HepG2 (cell line): ENCODE measurements around the gene DCTN4. TPM values are rescaled to one million over a fixed set of nuclear protein-coding genes. Genes with fewer than 3 reads are reported as not detected.

Experiments
- ATAC-seq: fragments of 200-7000 bp; cut with Tn5 transposase; 3 replicates; pipeline ENCODE4 v1.9.1; 2020; ENCODE audit warnings: mild to moderate bottlenecking, moderate library complexity
- BruUV-seq: library from RNA; stranded (reverse); fragments of 400-500 nt; replicated peaks from 2 replicates; lab custom pipeline; 2021; lab: Mats Ljungman, UMichigan
- CTCF ChIA-PET: fragments of 300-600 bp; formaldehyde crosslinking; extraction: SDS; loops from one replicate; lab custom pipeline; 2021; ENCODE audit warnings: low total read pairs, inconsistent platforms, low intra/inter-chr PET ratio; lab: Yijun Ruan, JAX
- POLR2A ChIA-PET: fragments of 350-600 bp; sonication (Branson Sonifier 250); formaldehyde crosslinking; loops from one replicate; lab custom pipeline; 2020; ENCODE audit warnings: antibody characterized with exemption, inconsistent platforms; lab: Yijun Ruan, JAX
- DNase-seq: peaks from one replicate; pipeline ENCODE4 v3.0.0-alpha.2; 2015; ENCODE audit warnings: low spot score
- FAIRE-seq: peaks from 3 replicates; lab custom pipeline; 2011; peaks lifted over from hg19 to GRCh38; lab: Jason Lieb, UNC
- H2AFZ ChIP-seq: one replicate; pipeline ENCODE4 v1.6.1; 2011; ENCODE audit warnings: low read length, inconsistent platforms
- H3K27ac ChIP-seq: fragments of 300-600 bp; 3 replicates; pipeline ENCODE4 v1.8.0; 2011; ENCODE audit warnings: mixed run types, mild to moderate bottlenecking, mixed read lengths, low read length, inconsistent platforms; ENCODE audit not compliant: insufficient read depth; ENCODE audit errors: extremely low read length
- H3K27me3 ChIP-seq, 2 experiments: fragments of 200-600 bp in 1 of 2; 2 replicates in 1 of 2; 3 replicates in 1 of 2; pipeline versions ENCODE4 v1.6.0 to v1.8.0; 2011; ENCODE audit warnings: low read length in 2 of 2, mild to moderate bottlenecking in 2 of 2, moderate library complexity in 2 of 2, inconsistent platforms in 1 of 2; ENCODE audit not compliant: insufficient read depth in 2 of 2, control insufficient read depth in 1 of 2
- H3K36me3 ChIP-seq, 2 experiments: fragments of 200-600 bp in 1 of 2; replicated peaks in 1 of 2; 2 replicates in 1 of 2; 3 replicates in 1 of 2; pipeline versions ENCODE4 v1.5.1 to v1.8.0; 2011; ENCODE audit warnings: low read length in 2 of 2, inconsistent platforms in 1 of 2; ENCODE audit not compliant: insufficient read depth in 2 of 2, control insufficient read depth in 1 of 2
- H3K4me1 ChIP-seq: 2 replicates; pipeline ENCODE4 v1.5.1; 2012; ENCODE audit warnings: low read length, inconsistent platforms; ENCODE audit not compliant: insufficient read depth
- H3K4me2 ChIP-seq: 2 replicates; pipeline ENCODE4 v1.6.0; 2011; ENCODE audit warnings: low read depth, low read length, inconsistent platforms
- H3K4me3 ChIP-seq, 3 experiments: fragments of 200-600 bp in 1 of 3; sonication (generic), shearing (Covaris generic) in 1 of 3; replicated peaks in 1 of 3; 2 replicates each; pipeline ENCODE4 v1.5.1; 2011 to 2016; ENCODE audit warnings: low read length in 3 of 3, inconsistent platforms in 2 of 3, low read depth in 2 of 3, mild to moderate bottlenecking in 2 of 3, control low read depth in 1 of 3, mixed read lengths in 1 of 3; ENCODE audit not compliant: insufficient read depth in 1 of 3
- H3K79me2 ChIP-seq: one replicate; pipeline ENCODE4 v1.6.1; 2011; ENCODE audit warnings: low read length, inconsistent platforms; ENCODE audit not compliant: insufficient read depth
- H3K9ac ChIP-seq: 2 replicates; pipeline ENCODE4 v1.6.0; 2011; ENCODE audit warnings: mild to moderate bottlenecking, low read depth, low read length, inconsistent platforms; ENCODE audit not compliant: insufficient read depth
- H3K9me3 ChIP-seq: 2 replicates; pipeline ENCODE4 v1.5.1; 2012; ENCODE audit warnings: mild to moderate bottlenecking, low read length
- H4K20me1 ChIP-seq: 2 replicates; pipeline ENCODE4 v1.6.0; 2011; ENCODE audit warnings: inconsistent platforms, mild to moderate bottlenecking, low read length, moderate library complexity; ENCODE audit not compliant: insufficient read depth
- ATF1 ChIP-seq: IDR thresholded peaks from 2 replicates; pipeline ENCODE4 v1.6.1; 2016; ENCODE audit warnings: mild to moderate bottlenecking, control low read depth
- FOXP1 ChIP-seq, 2 experiments: fragments of 450-650 bp in 1 of 2; IDR thresholded peaks; 2 replicates each; pipeline ENCODE4 v1.6.1; 2017 to 2018; ENCODE audit warnings: antibody characterized with exemption in 1 of 2
- GATAD1 ChIP-seq: IDR thresholded peaks from 2 replicates; pipeline ENCODE4 v1.6.1; 2016; ENCODE audit warnings: missing genetic modification reagents, missing compliant biosample characterization
- GLI4 ChIP-seq: sonication (generic); formaldehyde crosslinking; IDR thresholded peaks from 2 replicates; pipeline ENCODE4 v1.5.1; 2020; ENCODE audit warnings: missing genetic modification reagents, mild to moderate bottlenecking, moderate library complexity, borderline replicate concordance
- ZMAT3 ChIP-seq: sonication (generic); formaldehyde crosslinking; conservative IDR thresholded peaks from 2 replicates; pipeline ENCODE4 v1.7.0; 2021; ENCODE audit warnings: missing genetic modification reagents
- ZNF235 ChIP-seq: sonication (generic); formaldehyde crosslinking; IDR thresholded peaks from 2 replicates; pipeline ENCODE4 v1.8.1; 2023; ENCODE audit warnings: mild to moderate bottlenecking, missing genetic modification reagents, borderline replicate concordance
- ZNF562 ChIP-seq: sonication (generic); formaldehyde crosslinking; IDR thresholded peaks from 2 replicates; pipeline ENCODE4 v1.8.0; 2022; ENCODE audit warnings: missing genetic modification reagents, borderline replicate concordance
- ZNF766 ChIP-seq: sonication (generic); formaldehyde crosslinking; IDR thresholded peaks from 2 replicates; pipeline ENCODE4 v1.5.0; 2020; ENCODE audit warnings: missing genetic modification reagents, borderline replicate concordance
- ZNF775 ChIP-seq: sonication (generic); formaldehyde crosslinking; IDR thresholded peaks from 2 replicates; pipeline ENCODE4 v1.4.0; 2020; ENCODE audit warnings: missing genetic modification reagents, mild to moderate bottlenecking, moderate library complexity, borderline replicate concordance
- WGBS: methylation state at CpG from one replicate; pipeline ENCODE4 v1.1.6; 2017; ENCODE audit warnings: low lambda C conversion rate; 5-methylcytosine and 5-hydroxymethylcytosine counted together
- in situ Hi-C: cut with HindIII; loops from 2 replicates; pipeline ENCODE4 v1.10.0; 2017; ENCODE audit warnings: low pct_unique_long_range_greater_than_20kb; ENCODE audit not compliant: extremely low pct_ligation_motif_present
- intact Hi-C: fragments of 100-400 bp; cut with micrococcal nuclease; formaldehyde crosslinking; loops from one replicate; pipeline ENCODE4 v1.10.0; 2022; ENCODE audit not compliant: unreplicated experiment
- polyA plus RNA-seq, 8 experiments: library from polyadenylated mRNA; depleted of rRNA in 3 of 8; stranded (reverse) in 7 of 8; unstranded in 1 of 8; fragments of >200 nt; fragmentation: Illumina TruSeq in 4 of 8; extraction: Trizol in 4 of 8; gene quantifications; 2 replicates each; pipeline versions ENCODE4 v1.2.1 to v1.2.3, GENCODE V29; 2011 to 2016; ENCODE audit warnings: low read depth in 4 of 8, missing spikeins in 1 of 8, mixed read lengths in 1 of 8; ENCODE audit not compliant: insufficient read depth in 1 of 8
- total RNA-seq, 5 experiments: library from RNA; depleted of rRNA; stranded (reverse); fragments of >200 nt; fragmentation: Illumina TruSeq; extraction: Trizol; gene quantifications; 2 replicates each; pipeline ENCODE4 v1.2.3, GENCODE V29; 2016; ENCODE audit warnings: low read depth in 1 of 5
- TF ChIP-seq, protein P1 (sequence below): sonication (generic); formaldehyde crosslinking; IDR thresholded peaks from 2 replicates; pipeline ENCODE4 v1.4.0; 2020; ENCODE audit warnings: missing genetic modification reagents
- TF ChIP-seq, protein P2 (sequence below): sonication (generic); formaldehyde crosslinking; IDR thresholded peaks from 2 replicates; pipeline ENCODE4 v1.4.0; 2020; ENCODE audit warnings: missing genetic modification reagents, mild to moderate bottlenecking, borderline replicate concordance
- TF ChIP-seq, protein P3 (sequence below): IDR thresholded peaks from 2 replicates; pipeline ENCODE4 v1.6.1; 2016
- TF ChIP-seq, protein P4 (sequence below): sonication (generic); formaldehyde crosslinking; IDR thresholded peaks from 2 replicates; pipeline ENCODE4; 2020; ENCODE audit warnings: missing genetic modification reagents, mild to moderate bottlenecking, borderline replicate concordance

Gene DCTN4
- total and polyA plus RNA-seq, 2 of the 13 experiments (the other 11 are each of a cell fraction or from before 2014, with no cell fraction given): 24.1 to 26.9 TPM

DNA sequence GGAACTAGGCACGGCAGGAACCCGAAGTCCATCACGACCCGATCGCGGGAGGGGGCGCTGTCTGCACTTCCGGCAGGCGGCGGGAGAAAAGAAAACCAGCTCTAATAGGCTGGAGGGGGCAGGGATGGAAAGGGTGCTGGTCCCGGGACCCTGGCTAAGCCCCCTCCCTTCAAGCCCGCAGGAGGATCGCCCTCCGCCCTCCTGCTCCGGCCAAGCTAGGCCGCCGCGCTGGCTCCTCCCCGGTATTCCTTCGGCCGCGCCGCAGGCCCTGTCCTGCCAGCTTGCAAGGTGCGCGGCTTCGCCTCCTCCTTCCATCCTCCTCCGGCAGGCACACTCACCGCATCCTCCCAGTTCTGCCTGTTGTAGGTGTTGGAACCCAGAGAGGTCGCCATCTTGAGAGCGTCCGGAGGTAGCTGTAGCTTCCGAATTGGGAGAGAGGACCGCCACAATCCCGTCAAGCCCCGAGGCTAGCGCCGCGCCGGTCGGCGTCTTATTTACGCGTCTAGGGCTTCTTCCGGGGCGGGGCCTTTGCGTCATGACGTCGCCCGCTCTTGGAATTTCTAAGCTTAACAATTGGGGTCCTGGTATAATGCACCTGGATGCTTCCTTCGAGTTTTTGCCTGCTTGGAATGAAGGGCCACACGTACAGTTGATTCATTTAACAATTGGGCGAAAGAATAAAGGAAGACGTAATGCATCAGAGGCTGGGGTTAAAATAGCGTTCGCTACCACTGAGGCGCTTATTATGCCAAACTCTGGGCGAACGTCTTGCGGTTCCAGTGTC, 58.0 kb downstream of the DCTN4 start, which contains the start of gene RBM22:
TSS of gene RBM22 (minus strand) at position 469 of the 784 bp plus-strand sequence. CDS start at position 392, 77 bp downstream.
- intact Hi-C loops (loop anchor here (1.0 to 2.0 kb wide), 3 partner anchors 58 to 140 kb away; no protein-coding TSS in a partner anchor), in situ Hi-C loops (no loop called here)
- CTCF ChIA-PET: interaction anchor here (1.1 kb wide), 1 partner anchor 138 kb away, joined by 5 read pairs; no protein-coding TSS in a partner anchor
- Histone ChIP-seq H3K79me2 (peaks cover 22% of the 10 kb centered on the region), H3K9me3 (no peaks in the 10 kb centered on the region), H3K9ac (peak within 1 kb of the TSS; percentile 95), H3K36me3 (peaks cover 16 to 28% of the 10 kb centered on the region in 2 experiments), H3K4me2 (peak within 1 kb of the TSS; percentile 88), H4K20me1 (no peaks in the 10 kb centered on the region), H2AFZ (peak within 1 kb of the TSS; percentile 98), H3K27me3 (no peaks in the 10 kb centered on the region; a peak in 1 of 5 replicates), H3K4me1 (peaks cover 21% of the 10 kb centered on the region), H3K27ac (peak within 1 kb of the TSS; percentile 84), H3K4me3 (peak within 1 kb of the TSS; percentile 97 to 100 (median 99))
- POLR2A ChIA-PET: interaction anchor here (0.8 to 2.0 kb wide), 16 partner anchors 9 to 252 kb away, joined by 3 to 23 read pairs (median 4); partner anchors contain the start of genes DCTN4, IRGM and SMIM3
- DNase-seq (peak; percentile 77), ATAC-seq (peak; percentile 97), FAIRE-seq (peak; percentile 56)
- 1% methylated on average over 18 of the region's 59 CpGs for WGBS
- BruUV-seq: no TSS peak
- TF ChIP-seq ZNF775 (CRISPR knock-in tag) (no peak), GLI4 (peak; percentile 69), ATF1 (CRISPR knock-in tag) (peak; percentile 97), FOXP1 (IDR thresholded peaks at IDR 0.05) (0 out of 2 replicates have a peak, but pooled peaks have one; percentile 4), FOXP1 (CRISPR knock-in tag; IDR thresholded peaks at IDR 0.05) (peak; percentile 63; the same call in 1 of the 2 replicates), ZNF235 (CRISPR knock-in tag) (no peak), ZMAT3 (CRISPR knock-in tag) (peak; percentile 89), GATAD1 (peak; percentile 97), ZNF562 (CRISPR knock-in tag) (no peak), ZNF766 (0 out of 2 replicates have a peak, but pooled peaks have one; percentile 19)
- TF ChIP-seq, protein P1, sequence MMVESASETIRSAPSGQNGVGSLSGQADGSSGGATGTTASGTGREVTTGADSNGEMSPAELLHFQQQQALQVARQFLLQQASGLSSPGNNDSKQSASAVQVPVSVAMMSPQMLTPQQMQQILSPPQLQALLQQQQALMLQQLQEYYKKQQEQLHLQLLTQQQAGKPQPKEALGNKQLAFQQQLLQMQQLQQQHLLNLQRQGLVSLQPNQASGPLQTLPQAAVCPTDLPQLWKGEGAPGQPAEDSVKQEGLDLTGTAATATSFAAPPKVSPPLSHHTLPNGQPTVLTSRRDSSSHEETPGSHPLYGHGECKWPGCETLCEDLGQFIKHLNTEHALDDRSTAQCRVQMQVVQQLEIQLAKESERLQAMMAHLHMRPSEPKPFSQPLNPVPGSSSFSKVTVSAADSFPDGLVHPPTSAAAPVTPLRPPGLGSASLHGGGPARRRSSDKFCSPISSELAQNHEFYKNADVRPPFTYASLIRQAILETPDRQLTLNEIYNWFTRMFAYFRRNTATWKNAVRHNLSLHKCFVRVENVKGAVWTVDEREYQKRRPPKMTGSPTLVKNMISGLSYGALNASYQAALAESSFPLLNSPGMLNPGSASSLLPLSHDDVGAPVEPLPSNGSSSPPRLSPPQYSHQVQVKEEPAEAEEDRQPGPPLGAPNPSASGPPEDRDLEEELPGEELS: peak; percentile 60; the same call in 1 of the 2 replicates
- TF ChIP-seq, protein P2, sequence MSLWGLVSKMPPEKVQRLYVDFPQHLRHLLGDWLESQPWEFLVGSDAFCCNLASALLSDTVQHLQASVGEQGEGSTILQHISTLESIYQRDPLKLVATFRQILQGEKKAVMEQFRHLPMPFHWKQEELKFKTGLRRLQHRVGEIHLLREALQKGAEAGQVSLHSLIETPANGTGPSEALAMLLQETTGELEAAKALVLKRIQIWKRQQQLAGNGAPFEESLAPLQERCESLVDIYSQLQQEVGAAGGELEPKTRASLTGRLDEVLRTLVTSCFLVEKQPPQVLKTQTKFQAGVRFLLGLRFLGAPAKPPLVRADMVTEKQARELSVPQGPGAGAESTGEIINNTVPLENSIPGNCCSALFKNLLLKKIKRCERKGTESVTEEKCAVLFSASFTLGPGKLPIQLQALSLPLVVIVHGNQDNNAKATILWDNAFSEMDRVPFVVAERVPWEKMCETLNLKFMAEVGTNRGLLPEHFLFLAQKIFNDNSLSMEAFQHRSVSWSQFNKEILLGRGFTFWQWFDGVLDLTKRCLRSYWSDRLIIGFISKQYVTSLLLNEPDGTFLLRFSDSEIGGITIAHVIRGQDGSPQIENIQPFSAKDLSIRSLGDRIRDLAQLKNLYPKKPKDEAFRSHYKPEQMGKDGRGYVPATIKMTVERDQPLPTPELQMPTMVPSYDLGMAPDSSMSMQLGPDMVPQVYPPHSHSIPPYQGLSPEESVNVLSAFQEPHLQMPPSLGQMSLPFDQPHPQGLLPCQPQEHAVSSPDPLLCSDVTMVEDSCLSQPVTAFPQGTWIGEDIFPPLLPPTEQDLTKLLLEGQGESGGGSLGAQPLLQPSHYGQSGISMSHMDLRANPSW (CRISPR knock-in tag): 0 out of 2 replicates have a peak, but pooled peaks have one; percentile 41
- TF ChIP-seq, protein P3, sequence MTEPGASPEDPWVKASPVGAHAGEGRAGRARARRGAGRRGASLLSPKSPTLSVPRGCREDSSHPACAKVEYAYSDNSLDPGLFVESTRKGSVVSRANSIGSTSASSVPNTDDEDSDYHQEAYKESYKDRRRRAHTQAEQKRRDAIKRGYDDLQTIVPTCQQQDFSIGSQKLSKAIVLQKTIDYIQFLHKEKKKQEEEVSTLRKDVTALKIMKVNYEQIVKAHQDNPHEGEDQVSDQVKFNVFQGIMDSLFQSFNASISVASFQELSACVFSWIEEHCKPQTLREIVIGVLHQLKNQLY (CRISPR knock-in tag): no peak
- TF ChIP-seq, protein P4, sequence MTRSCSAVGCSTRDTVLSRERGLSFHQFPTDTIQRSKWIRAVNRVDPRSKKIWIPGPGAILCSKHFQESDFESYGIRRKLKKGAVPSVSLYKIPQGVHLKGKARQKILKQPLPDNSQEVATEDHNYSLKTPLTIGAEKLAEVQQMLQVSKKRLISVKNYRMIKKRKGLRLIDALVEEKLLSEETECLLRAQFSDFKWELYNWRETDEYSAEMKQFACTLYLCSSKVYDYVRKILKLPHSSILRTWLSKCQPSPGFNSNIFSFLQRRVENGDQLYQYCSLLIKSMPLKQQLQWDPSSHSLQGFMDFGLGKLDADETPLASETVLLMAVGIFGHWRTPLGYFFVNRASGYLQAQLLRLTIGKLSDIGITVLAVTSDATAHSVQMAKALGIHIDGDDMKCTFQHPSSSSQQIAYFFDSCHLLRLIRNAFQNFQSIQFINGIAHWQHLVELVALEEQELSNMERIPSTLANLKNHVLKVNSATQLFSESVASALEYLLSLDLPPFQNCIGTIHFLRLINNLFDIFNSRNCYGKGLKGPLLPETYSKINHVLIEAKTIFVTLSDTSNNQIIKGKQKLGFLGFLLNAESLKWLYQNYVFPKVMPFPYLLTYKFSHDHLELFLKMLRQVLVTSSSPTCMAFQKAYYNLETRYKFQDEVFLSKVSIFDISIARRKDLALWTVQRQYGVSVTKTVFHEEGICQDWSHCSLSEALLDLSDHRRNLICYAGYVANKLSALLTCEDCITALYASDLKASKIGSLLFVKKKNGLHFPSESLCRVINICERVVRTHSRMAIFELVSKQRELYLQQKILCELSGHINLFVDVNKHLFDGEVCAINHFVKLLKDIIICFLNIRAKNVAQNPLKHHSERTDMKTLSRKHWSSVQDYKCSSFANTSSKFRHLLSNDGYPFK (CRISPR knock-in tag): peak; percentile 92; the same call in 1 of the 2 replicates
